Liver (tissue), 9 donors: Measurements from ENCODE around the gene LPP. TPM values are rescaled to one million over a fixed set of nuclear protein-coding genes. Genes with fewer than 3 reads are reported as not detected.

ENCODE experiments used
- DNase-seq: peaks from one replicate; pipeline ENCODE4 v3.0.0-alpha.2; 2017; ENCODE audit warnings: low spot score
- H3K27ac ChIP-seq, 2 donors: one replicate each; pipeline ENCODE4 v1.7.0; 2013; ENCODE audit warnings: inconsistent platforms in 2 of 2, low read length in 2 of 2, control low read depth in 1 of 2, low read depth in 1 of 2, mild to moderate bottlenecking in 1 of 2
- H3K27me3 ChIP-seq, 4 donors: one replicate each; pipeline versions ENCODE4 v1.6.1 to v1.7.0; 2013; ENCODE audit warnings: low read length in 3 of 4, inconsistent platforms in 1 of 4, mild to moderate bottlenecking in 1 of 4, moderate library complexity in 1 of 4; ENCODE audit not compliant: control insufficient read depth in 4 of 4, insufficient read depth in 4 of 4
- H3K36me3 ChIP-seq, 4 donors: one replicate each; pipeline versions ENCODE4 v1.6.1 to v1.7.0; 2013; ENCODE audit warnings: low read length in 3 of 4, mild to moderate bottlenecking in 3 of 4, low read depth in 1 of 4, moderate library complexity in 1 of 4; ENCODE audit not compliant: control insufficient read depth in 4 of 4, insufficient read depth in 3 of 4
- H3K4me1 ChIP-seq, 4 donors: one replicate each; pipeline versions ENCODE4 v1.6.1 to v1.7.0; 2013; ENCODE audit warnings: low read length in 3 of 4, mild to moderate bottlenecking in 3 of 4, moderate library complexity in 1 of 4; ENCODE audit not compliant: control insufficient read depth in 4 of 4, insufficient read depth in 4 of 4
- H3K4me3 ChIP-seq, 3 donors: one replicate each; pipeline versions ENCODE4 v1.6.1 to v1.7.0; 2013; ENCODE audit warnings: low read length in 3 of 3, control low read depth in 1 of 3, low read depth in 1 of 3, mild to moderate bottlenecking in 1 of 3
- H3K9ac ChIP-seq, 2 donors: one replicate each; pipeline ENCODE4 v1.7.0; 2013; ENCODE audit warnings: low read length in 2 of 2, mild to moderate bottlenecking in 2 of 2, moderate library complexity in 2 of 2, control low read depth in 1 of 2, low read depth in 1 of 2
- H3K9me3 ChIP-seq, 4 donors: one replicate each; pipeline versions ENCODE4 v1.6.1 to v1.7.0; 2013; ENCODE audit warnings: low read length in 3 of 4; ENCODE audit not compliant: control insufficient read depth in 4 of 4
- ATF3 ChIP-seq: IDR thresholded peaks from 2 replicates; pipeline ENCODE4 v1.6.1; 2016; ENCODE audit warnings: antibody characterized with exemption
- CTCF ChIP-seq: fragments of 150-350 bp; IDR thresholded peaks from 2 replicates; pipeline ENCODE4 v1.5.1; 2017; ENCODE audit warnings: improper control_type of control experiment, low read depth, low read length; ENCODE audit not compliant: missing input control
- EGR1 ChIP-seq, 2 donors: IDR thresholded peaks; 2 replicates each; pipeline ENCODE4 v1.6.1; 2016 to 2018; ENCODE audit warnings: antibody characterized with exemption in 2 of 2, low read depth in 2 of 2
- FOXA1 ChIP-seq: IDR thresholded peaks from 2 replicates; pipeline ENCODE4 v1.6.1; 2016; ENCODE audit warnings: antibody characterized with exemption
- FOXA2 ChIP-seq: IDR thresholded peaks from 2 replicates; pipeline ENCODE4 v1.6.1; 2016; ENCODE audit warnings: antibody characterized with exemption
- GABPA ChIP-seq, 2 donors: IDR thresholded peaks in 1 of 2; conservative IDR thresholded peaks in 1 of 2; 2 replicates each; pipeline ENCODE4 v1.6.1; 2016; ENCODE audit warnings: antibody characterized with exemption in 2 of 2, mild to moderate bottlenecking in 1 of 2, moderate library complexity in 1 of 2
- HNF4A ChIP-seq, 2 donors: conservative IDR thresholded peaks; 2 replicates each; pipeline ENCODE4 v1.6.1; 2016; ENCODE audit warnings: antibody characterized with exemption in 2 of 2, mild to moderate bottlenecking in 2 of 2
- HNF4G ChIP-seq: IDR thresholded peaks from 2 replicates; pipeline ENCODE4 v1.6.1; 2016; ENCODE audit warnings: antibody characterized with exemption
- JUND ChIP-seq, 2 donors: IDR thresholded peaks; 2 replicates each; pipeline ENCODE4 v1.6.1; 2016; ENCODE audit warnings: antibody characterized with exemption in 2 of 2
- MAX ChIP-seq: IDR thresholded peaks from 2 replicates; pipeline ENCODE4 v1.6.1; 2016; ENCODE audit warnings: antibody characterized with exemption
- NR2F2 ChIP-seq: IDR thresholded peaks from 2 replicates; pipeline ENCODE4 v1.6.1; 2016; ENCODE audit warnings: antibody characterized with exemption
- RAD21 ChIP-seq, 2 donors: IDR thresholded peaks; 2 replicates each; pipeline ENCODE4 v1.6.1; 2016; ENCODE audit warnings: antibody characterized with exemption in 2 of 2, mild to moderate bottlenecking in 2 of 2
- REST ChIP-seq: IDR thresholded peaks from 2 replicates; pipeline ENCODE4 v1.6.1; 2016; ENCODE audit warnings: antibody characterized with exemption, mild to moderate bottlenecking
- RXRA ChIP-seq, 2 donors: IDR thresholded peaks; 2 replicates each; pipeline ENCODE4 v1.6.1; 2017 to 2018; ENCODE audit warnings: antibody characterized with exemption in 2 of 2, mild to moderate bottlenecking in 1 of 2
- SP1 ChIP-seq: IDR thresholded peaks from 2 replicates; pipeline ENCODE4 v1.6.1; 2018; ENCODE audit warnings: antibody characterized with exemption, mild to moderate bottlenecking
- TAF1 ChIP-seq: conservative IDR thresholded peaks from 2 replicates; pipeline ENCODE4 v1.6.1; 2016; ENCODE audit warnings: antibody characterized with exemption, mild to moderate bottlenecking
- YY1 ChIP-seq: IDR thresholded peaks from 2 replicates; pipeline ENCODE4 v1.6.1; 2016; ENCODE audit warnings: antibody characterized with exemption, mild to moderate bottlenecking
- ZBTB33 ChIP-seq: IDR thresholded peaks from 2 replicates; pipeline ENCODE4 v1.6.1; 2016; ENCODE audit warnings: antibody characterized with exemption
- WGBS: extraction: QIAGEN DNeasy Blood & Tissue Kit; methylation state at CpG from one replicate; pipeline ENCODE4 v1.1.7; 2013; 5-methylcytosine and 5-hydroxymethylcytosine counted together
- polyA plus RNA-seq, 2 donors: library from polyadenylated mRNA; stranded (reverse) in 1 of 2; unstranded in 1 of 2; fragments of 200-250 nt in 1 of 2; fragments of >200 nt in 1 of 2; fragmentation: Nextera tagmentation in 1 of 2; extraction: Ambion mirVana in 1 of 2; gene quantifications; one replicate each; pipeline versions ENCODE4 v1.2.1 to v1.2.3, GENCODE V29; 2013 to 2015
- total RNA-seq, 2 donors: library from RNA; depleted of rRNA; stranded (reverse); fragments of >200 nt; gene quantifications; one replicate each; pipeline ENCODE4 v1.2.3, GENCODE V29; 2014
- donor health status: healthy.
- donor health status: healthy.
- donor health status: healthy.
- donor health status: healthy.
- donor health status: healthy.

Gene LPP
- total and polyA plus RNA-seq, 4 donors, result 3.3 to 53.7 (median 28.2) TPM

- peaks cover 0 to 4% (median 0%) of the 10 kb centered on the region in 4 donors for H3K36me3 ChIP-seq
- no peaks in the 10 kb centered on the region for H3K9me3 ChIP-seq
- H3K4me3 ChIP-seq, result no peak overlapping the region
- H3K9ac ChIP-seq, result no peak overlapping the region
- H3K27ac ChIP-seq, result no peak overlapping the region
- H3K27me3 ChIP-seq, result no peaks in the 10 kb centered on the region
- 65% methylated on average over 9 of the region's 9 CpGs for WGBS
- DNase-seq, result no peak
- H3K4me1 ChIP-seq, result peaks cover 5 to 23% (median 10%) of the 10 kb centered on the region in 4 donors
- TF ChIP-seq FOXA2, result no peak
- TF ChIP-seq EGR1 (IDR thresholded peaks at IDR 0.05; ENCODE audit: low read depth in 2 of 2), result no peak
- TF ChIP-seq ZBTB33, result no peak
- no peak for TF ChIP-seq HNF4G
- TF ChIP-seq FOXA1, result no peak
- TF ChIP-seq ATF3, result no peak
- peak in 1 of 2 donors; percentile 53 for TF ChIP-seq RXRA (IDR thresholded peaks at IDR 0.05)
- no peak for TF ChIP-seq TAF1
- peak in 1 of 2 donors; percentile 10 for TF ChIP-seq GABPA (IDR thresholded peaks at IDR 0.05 in 1 of 2, conservative IDR thresholded peaks at IDR 0.05 in 1 of 2)
- TF ChIP-seq HNF4A (conservative IDR thresholded peaks at IDR 0.05), result peak; percentile 35 to 53
- peak in 1 of 2 donors; percentile 47 for TF ChIP-seq JUND (IDR thresholded peaks at IDR 0.05)
- TF ChIP-seq REST, result no peak
- peak; percentile 22 to 27 for TF ChIP-seq RAD21 (IDR thresholded peaks at IDR 0.05)
- TF ChIP-seq CTCF, result no peak
- peak; percentile 35 for TF ChIP-seq MAX
- TF ChIP-seq SP1, result no peak
- TF ChIP-seq NR2F2, result peak; percentile 51
- TF ChIP-seq YY1, result no peak
Measured at GRCh38 chr3:188348435-188349244, 194.7 kb downstream of the LPP start.
